ENCODE data around the gene COX20. TPM values are rescaled to one million over a fixed set of nuclear protein-coding genes. Genes with fewer than 3 reads are reported as not detected.

Gene COX20
- total and polyA plus RNA-seq, 2 of the 13 experiments (the other 11 are each of a cell fraction or from before 2014, with no cell fraction given), result 34.4 to 95.8 TPM

DNA sequence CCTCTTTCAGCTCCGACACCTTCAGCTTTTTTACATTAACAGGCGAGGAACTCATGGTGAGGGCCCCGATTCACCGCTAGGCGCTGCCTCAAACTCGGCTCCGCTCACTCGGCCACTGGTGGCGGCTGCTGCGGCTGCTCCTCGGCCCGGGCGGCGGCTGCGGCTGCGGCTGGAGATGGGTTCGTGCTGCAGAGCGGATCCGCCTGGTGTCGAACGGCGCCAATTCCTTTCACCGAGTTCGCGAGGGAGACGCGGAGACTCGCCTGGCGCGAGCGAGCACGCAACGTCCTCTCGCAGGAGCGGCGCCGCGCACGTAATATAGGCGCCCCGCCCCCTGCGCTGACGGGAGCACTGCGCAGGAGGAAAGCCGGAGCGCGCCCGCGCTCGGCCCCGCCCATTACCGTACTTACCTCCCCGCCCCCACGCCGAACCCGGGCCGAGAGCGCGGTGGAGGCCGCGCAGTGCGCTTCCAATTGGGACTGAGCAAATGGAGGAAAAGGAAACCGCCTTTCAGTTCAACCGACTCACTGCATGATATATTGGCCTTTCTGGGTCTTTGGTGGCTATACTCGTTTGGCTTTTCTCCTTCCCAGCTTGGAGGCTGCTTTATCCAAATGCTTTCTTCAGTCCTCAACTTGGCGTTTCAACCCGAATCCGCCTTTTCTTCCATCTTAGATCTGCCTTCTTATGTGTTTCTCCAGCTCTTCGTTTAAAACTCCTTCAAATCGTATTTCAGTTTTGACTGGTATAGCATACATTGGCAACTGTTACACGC lies 29.0 kb downstream of the COX20 start, which contains the start of gene HNRNPU (continued):
- TF ChIP-seq CCAR2 (optimal IDR thresholded peaks at IDR 0.05; ENCODE audit: low read depth, low read length) (no peak), ZNF44 (CRISPR knock-in tag; IDR thresholded peaks at IDR 0.05) (no peak), ZNF232 (CRISPR knock-in tag; IDR thresholded peaks at IDR 0.05; ENCODE audit: borderline replicate concordance) (no peak), ZNF652 (CRISPR knock-in tag; IDR thresholded peaks at IDR 0.05; ENCODE audit: borderline replicate concordance, low read depth) (no peak), ZNF589 (CRISPR knock-in tag; conservative IDR thresholded peaks at IDR 0.05) (peak; percentile 79; the same call in 1 of the 2 replicates), ZZZ3 (CRISPR knock-in tag; IDR thresholded peaks at IDR 0.05; ENCODE audit: borderline replicate concordance) (0 out of 2 replicates have a peak, but pooled peaks have one; percentile 41), ZNF790 (CRISPR knock-in tag; IDR thresholded peaks at IDR 0.05; ENCODE audit: borderline replicate concordance) (no peak), ZNF292 (CRISPR knock-in tag; IDR thresholded peaks at IDR 0.05; ENCODE audit: borderline replicate concordance, low read depth) (no peak), ZBTB38 (CRISPR knock-in tag; IDR thresholded peaks at IDR 0.05) (peak; percentile 47; the same call in 1 of the 2 replicates), SYNCRIP (IDR thresholded peaks at IDR 0.05; ENCODE audit: insufficient read depth, low read depth, low read length) (no peak), SIX1 (CRISPR knock-in tag; IDR thresholded peaks at IDR 0.05; ENCODE audit: borderline replicate concordance) (no peak), AKAP8 (CRISPR knock-in tag; IDR thresholded peaks at IDR 0.05) (peak; percentile 65; the same call in 1 of the 2 replicates), JUND (CRISPR knock-in tag; IDR thresholded peaks at IDR 0.05) (no peak), ATAD3A (CRISPR knock-in tag; IDR thresholded peaks at IDR 0.05) (no peak), SIN3A (IDR thresholded peaks at IDR 0.05; ENCODE audit: borderline replicate concordance, low read depth, low read length) (peak; percentile 33; the same call in 1 of the 2 replicates), SMAD9 (CRISPR knock-in tag; IDR thresholded peaks at IDR 0.05) (no peak), ZNF138 (CRISPR knock-in tag; IDR thresholded peaks at IDR 0.05; ENCODE audit: low read depth) (peak; percentile 86; the same call in 1 of the 2 replicates), U2AF1 (optimal IDR thresholded peaks at IDR 0.05; ENCODE audit: low read depth, low read length) (no peak), ZNF710 (CRISPR knock-in tag; IDR thresholded peaks at IDR 0.05; ENCODE audit: borderline replicate concordance) (peak; percentile 26; the same call in 1 of the 2 replicates), GABPA (IDR thresholded peaks at IDR 0.05; ENCODE audit: low read depth, low read length) (no peak), GABPA (CRISPR knock-in tag; IDR thresholded peaks at IDR 0.05; ENCODE audit: low read depth) (peak; percentile 52), ZSCAN9 (CRISPR knock-in tag; IDR thresholded peaks at IDR 0.05; ENCODE audit: borderline replicate concordance) (0 out of 2 replicates have a peak, but pooled peaks have one; percentile 21), ARID2 (CRISPR knock-in tag; IDR thresholded peaks at IDR 0.05; ENCODE audit: borderline replicate concordance) (no peak; the same call in 1 of the 2 replicates), GRHL1 (CRISPR knock-in tag; conservative IDR thresholded peaks at IDR 0.05) (no peak)

All from HepG2 (cell line).